ENCODE measurements around the gene SMTNL2.
"Not testable (repeated sequence)": the region's sequence is repeated elsewhere in the genome, so short reads cannot be mapped to it uniquely, and the experiment has no call there.

SMTNL2 gene

GRCh38 chr17:4585638-4585994 lies 1.3 kb downstream of the SMTNL2 start:
- no peak for DNase-seq (ENCODE audit: low read depth in 2 of 2)

- DNase-seq (ENCODE audit: low read depth in 2 of 2): no peak
Observed at GRCh38 chr17:4586043-4586442, 1.7 kb downstream of the SMTNL2 start.

GRCh38 chr17:4587195-4587594 lies 2.9 kb downstream of the SMTNL2 start:
- no peak for DNase-seq (ENCODE audit: low read depth in 2 of 2)

- DNase-seq (ENCODE audit: low read depth in 2 of 2): no peak
Observed at GRCh38 chr17:4587803-4588202, 3.5 kb downstream of the SMTNL2 start.

GRCh38 chr17:4588391-4588790 lies 4.1 kb downstream of the SMTNL2 start:
- no peak for DNase-seq (ENCODE audit: low read depth in 2 of 2)

GRCh38 chr17:4588898-4589625 lies 4.7 kb downstream of the SMTNL2 start:
- DNase-seq (ENCODE audit: low read depth in 2 of 2): no peak

GRCh38 chr17:4590042-4590441 lies 5.7 kb downstream of the SMTNL2 start:
- not testable (repeated sequence) for DNase-seq (ENCODE audit: low read depth in 2 of 2)

GRCh38 chr17:4590981-4591453 lies 6.7 kb downstream of the SMTNL2 start:
- no peak for DNase-seq (ENCODE audit: low read depth in 2 of 2)

- DNase-seq (ENCODE audit: low read depth in 2 of 2): no peak
Observed at GRCh38 chr17:4591529-4591928, 7.2 kb downstream of the SMTNL2 start.

GRCh38 chr17:4592240-4593005 lies 8.1 kb downstream of the SMTNL2 start:
- DNase-seq (ENCODE audit: low read depth in 2 of 2): no peak

- no peak for DNase-seq (ENCODE audit: low read depth in 2 of 2)
Observed at GRCh38 chr17:4593021-4593421, 8.7 kb downstream of the SMTNL2 start.

- DNase-seq (ENCODE audit: low read depth in 2 of 2): no peak
Observed at GRCh38 chr17:4594406-4594805, 10.1 kb downstream of the SMTNL2 start.

GRCh38 chr17:4594931-4595684 lies 10.8 kb downstream of the SMTNL2 start:
- DNase-seq (ENCODE audit: low read depth in 2 of 2): peak in 1 of 2 donors; percentile 4

GRCh38 chr17:4595685-4596342 lies 11.5 kb downstream of the SMTNL2 start:
- not testable (repeated sequence) for DNase-seq (ENCODE audit: low read depth in 2 of 2)

GRCh38 chr17:4596636-4597380 lies 12.5 kb downstream of the SMTNL2 start:
- no peak for DNase-seq (ENCODE audit: low read depth in 2 of 2)

- DNase-seq (ENCODE audit: low read depth in 2 of 2): no peak
Observed at GRCh38 chr17:4597975-4598374, 13.6 kb downstream of the SMTNL2 start.

- no peak for DNase-seq (ENCODE audit: low read depth in 2 of 2)
Observed at GRCh38 chr17:4598776-4599504, 14.6 kb downstream of the SMTNL2 start.

GRCh38 chr17:4599505-4600281 lies 15.4 kb downstream of the SMTNL2 start:
- no peak for DNase-seq (ENCODE audit: low read depth in 2 of 2)

- no peak for DNase-seq (ENCODE audit: low read depth in 2 of 2)
Observed at GRCh38 chr17:4600563-4600962, 16.2 kb downstream of the SMTNL2 start.

- DNase-seq (ENCODE audit: low read depth in 2 of 2): no peak
Observed at GRCh38 chr17:4601326-4601725, 17.0 kb downstream of the SMTNL2 start.
